ENCODE results near the gene KIAA1671.

The KIAA1671 gene

DNA sequence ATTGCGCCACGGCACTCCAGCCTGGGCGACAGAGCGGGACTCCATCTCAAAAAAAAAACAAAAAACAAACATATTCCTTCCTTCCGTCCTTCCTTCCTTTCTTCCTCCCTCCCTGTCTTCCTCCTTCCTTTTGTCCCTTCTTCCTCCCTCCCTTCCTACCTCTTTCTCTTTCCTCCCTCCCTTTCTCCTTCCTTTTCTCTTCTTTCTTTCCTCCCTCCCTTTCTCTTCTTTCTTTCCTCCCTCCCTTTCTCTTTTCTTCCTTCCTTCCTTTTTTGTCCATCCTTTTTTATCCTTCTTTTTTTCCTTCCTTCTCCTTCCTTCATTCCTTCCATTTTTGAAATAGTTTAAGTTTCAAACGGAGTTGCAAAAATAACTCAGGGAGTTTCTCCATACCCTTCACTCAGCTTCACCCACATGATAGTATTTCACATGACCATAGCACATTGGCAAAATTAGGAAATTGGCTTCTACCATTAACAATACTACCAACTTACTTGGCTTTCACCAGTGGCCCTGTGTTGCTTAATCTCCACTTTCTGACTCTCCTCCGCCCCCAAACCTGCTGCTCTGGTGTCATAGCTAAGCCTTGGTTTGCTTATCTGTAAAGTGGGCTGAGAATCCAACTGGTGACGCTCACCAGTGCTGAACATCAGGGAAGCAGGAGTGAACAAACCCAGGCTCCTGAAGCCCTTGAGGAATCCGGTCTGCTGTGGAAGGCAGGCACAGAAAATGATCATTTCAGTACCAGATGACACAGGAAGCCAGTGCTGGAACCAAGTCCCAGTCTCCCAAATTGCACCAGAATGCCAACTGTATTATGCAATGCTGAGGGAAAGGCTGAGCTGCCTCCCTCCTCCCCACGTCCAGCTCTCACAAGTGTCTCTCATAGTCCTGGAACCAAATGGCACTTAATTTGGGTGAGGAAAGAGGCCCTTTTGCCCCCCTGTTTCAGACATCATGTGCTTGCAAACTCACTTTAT lies 229.9 kb downstream of the KIAA1671 start:
- no peak for DNase-seq (ENCODE audit: extremely low read depth, low read depth)
- TF ChIP-seq, protein P1, sequence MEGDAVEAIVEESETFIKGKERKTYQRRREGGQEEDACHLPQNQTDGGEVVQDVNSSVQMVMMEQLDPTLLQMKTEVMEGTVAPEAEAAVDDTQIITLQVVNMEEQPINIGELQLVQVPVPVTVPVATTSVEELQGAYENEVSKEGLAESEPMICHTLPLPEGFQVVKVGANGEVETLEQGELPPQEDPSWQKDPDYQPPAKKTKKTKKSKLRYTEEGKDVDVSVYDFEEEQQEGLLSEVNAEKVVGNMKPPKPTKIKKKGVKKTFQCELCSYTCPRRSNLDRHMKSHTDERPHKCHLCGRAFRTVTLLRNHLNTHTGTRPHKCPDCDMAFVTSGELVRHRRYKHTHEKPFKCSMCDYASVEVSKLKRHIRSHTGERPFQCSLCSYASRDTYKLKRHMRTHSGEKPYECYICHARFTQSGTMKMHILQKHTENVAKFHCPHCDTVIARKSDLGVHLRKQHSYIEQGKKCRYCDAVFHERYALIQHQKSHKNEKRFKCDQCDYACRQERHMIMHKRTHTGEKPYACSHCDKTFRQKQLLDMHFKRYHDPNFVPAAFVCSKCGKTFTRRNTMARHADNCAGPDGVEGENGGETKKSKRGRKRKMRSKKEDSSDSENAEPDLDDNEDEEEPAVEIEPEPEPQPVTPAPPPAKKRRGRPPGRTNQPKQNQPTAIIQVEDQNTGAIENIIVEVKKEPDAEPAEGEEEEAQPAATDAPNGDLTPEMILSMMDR (IDR thresholded peaks at IDR 0.05; ENCODE audit: low read depth, low read length): no peak

GRCh38 chr22:25183949-25184619 lies 231.6 kb downstream of the KIAA1671 start:
- TF ChIP-seq, protein P1 (IDR thresholded peaks at IDR 0.05; ENCODE audit: low read depth, low read length): no peak
- DNase-seq (ENCODE audit: extremely low read depth, low read depth): no peak

- DNase-seq (ENCODE audit: extremely low read depth, low read depth): no peak
- TF ChIP-seq, protein P1 (IDR thresholded peaks at IDR 0.05; ENCODE audit: low read depth, low read length): no peak
Observed at GRCh38 chr22:25186140-25186539, 233.6 kb downstream of the KIAA1671 start.

DNA sequence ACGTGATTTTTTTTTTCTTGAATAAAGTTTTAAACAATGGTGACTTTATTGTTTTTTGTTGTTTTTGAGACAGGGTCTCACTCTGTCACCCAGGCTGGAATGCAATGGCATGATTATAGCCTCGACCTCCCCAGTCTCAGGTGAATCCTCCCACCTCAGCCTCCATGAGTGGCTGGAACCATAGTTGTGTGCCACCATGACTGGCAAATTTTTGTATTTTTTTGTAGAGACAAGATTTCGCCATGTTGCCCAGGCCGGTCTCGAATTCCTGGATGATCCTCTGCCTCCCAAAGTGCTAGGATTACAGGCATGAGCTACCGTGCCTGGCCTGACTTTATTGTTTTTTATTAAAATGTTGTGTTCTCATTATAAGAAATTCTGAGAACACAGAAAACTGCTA lies 235.0 kb downstream of the KIAA1671 start:
- TF ChIP-seq, protein P1 (IDR thresholded peaks at IDR 0.05; ENCODE audit: low read depth, low read length): no peak
- no peak for DNase-seq (ENCODE audit: extremely low read depth, low read depth)

GRCh38 chr22:25192406-25192805 lies 239.9 kb downstream of the KIAA1671 start:
- TF ChIP-seq, protein P1 (IDR thresholded peaks at IDR 0.05; ENCODE audit: low read depth, low read length): no peak
- DNase-seq (ENCODE audit: extremely low read depth, low read depth): no peak

DNA sequence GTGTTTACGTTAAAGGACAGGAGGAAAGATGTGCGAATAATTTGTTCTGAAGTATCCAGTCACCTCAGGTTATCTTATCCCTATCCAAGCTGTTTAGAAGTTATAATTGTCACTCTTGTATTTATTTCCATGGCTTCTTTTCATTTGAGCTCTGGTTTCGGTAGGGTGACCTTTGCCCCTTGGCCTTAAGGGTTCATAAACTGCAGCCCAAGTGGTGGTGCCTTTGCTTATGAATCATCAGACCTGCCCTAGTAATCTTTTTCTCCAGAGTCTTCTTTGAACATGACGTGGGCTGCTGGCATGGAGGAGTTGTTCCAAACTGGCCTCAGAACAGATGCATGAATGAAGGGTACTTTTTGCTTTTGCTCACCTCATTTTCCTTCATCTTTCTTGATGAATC lies 240.6 kb downstream of the KIAA1671 start:
- TF ChIP-seq, protein P1 (IDR thresholded peaks at IDR 0.05; ENCODE audit: low read depth, low read length): no peak
- no peak for DNase-seq (ENCODE audit: extremely low read depth, low read depth)

GRCh38 chr22:25193548-25193947 lies 241.0 kb downstream of the KIAA1671 start:
- TF ChIP-seq, protein P1 (IDR thresholded peaks at IDR 0.05; ENCODE audit: low read depth, low read length): no peak
- DNase-seq (ENCODE audit: extremely low read depth, low read depth): no peak

Data from AG09319 (cell line).